GOT3 (cell line): ENCODE results near the gene H6PD.

Experiments used
- DNase-seq: peaks from one replicate; lab custom pipeline; 2025; ENCODE audit warnings: mixed read lengths; lab: John Stamatoyannopoulos, UW

H6PD gene

GRCh38 chr1:9317072-9317471 lies 82.5 kb downstream of the H6PD start:
- DNase-seq: no peak

- DNase-seq: no peak
These were observed 83.2 kb downstream of the H6PD start for GRCh38 chr1:9317591-9318417.

GRCh38 chr1:9319208-9319788 lies 84.7 kb downstream of the H6PD start:
- DNase-seq: no peak

- DNase-seq: no peak
These were observed 85.4 kb downstream of the H6PD start for GRCh38 chr1:9319789-9320519.
